ENCODE measurements around the gene PTRHD1.
"Not testable (repeated sequence)": the region's sequence is repeated elsewhere in the genome, so short reads cannot be mapped to it uniquely, and the experiment has no call there.

Gene PTRHD1

GRCh38 chr2:24819442-24820174 lies 26.4 kb upstream of the PTRHD1 start:
- Histone ChIP-seq H3K36me3 (ENCODE audit: insufficient read depth, low read length) (peaks cover 11% of the 10 kb centered on the region), H3K4me3 (ENCODE audit: low read depth in 1 of 2, low read length in 2 of 2) (no peak overlapping the region), H3K27ac (ENCODE audit: low read depth, low read length) (no peak overlapping the region), H3K9ac (ENCODE audit: low read length) (no peak overlapping the region), H3K9me3 (ENCODE audit: low read length) (no peaks in the 10 kb centered on the region), H3K27me3 (ENCODE audit: control insufficient read depth in 1 of 2, insufficient read depth in 2 of 2, low read length in 2 of 2) (no peaks in the 10 kb centered on the region), H3K4me1 (ENCODE audit: insufficient read depth, low read length) (no peaks in the 10 kb centered on the region)

- Histone ChIP-seq H3K9me3 (ENCODE audit: low read length) (no peaks in the 10 kb centered on the region), H3K27me3 (ENCODE audit: control insufficient read depth in 1 of 2, insufficient read depth in 2 of 2, low read length in 2 of 2) (no peaks in the 10 kb centered on the region), H3K4me1 (ENCODE audit: insufficient read depth, low read length) (no peaks in the 10 kb centered on the region), H3K27ac (ENCODE audit: low read depth, low read length) (no peak overlapping the region), H3K4me3 (ENCODE audit: low read depth in 1 of 2, low read length in 2 of 2) (no peak overlapping the region), H3K36me3 (ENCODE audit: insufficient read depth, low read length) (peaks cover 11% of the 10 kb centered on the region), H3K9ac (ENCODE audit: low read length) (no peak overlapping the region)
Measured at GRCh38 chr2:24818721-24819167, 25.6 kb upstream of the PTRHD1 start.

- Histone ChIP-seq H3K9ac (ENCODE audit: low read length) (no peak overlapping the region), H3K27ac (ENCODE audit: low read depth, low read length) (no peak overlapping the region), H3K4me3 (ENCODE audit: low read depth in 1 of 2, low read length in 2 of 2) (no peak overlapping the region), H3K4me1 (ENCODE audit: insufficient read depth, low read length) (no peaks in the 10 kb centered on the region), H3K9me3 (ENCODE audit: low read length) (no peaks in the 10 kb centered on the region), H3K36me3 (ENCODE audit: insufficient read depth, low read length) (peaks cover 11% of the 10 kb centered on the region), H3K27me3 (ENCODE audit: control insufficient read depth in 1 of 2, insufficient read depth in 2 of 2, low read length in 2 of 2) (no peaks in the 10 kb centered on the region)
Measured at GRCh38 chr2:24816884-24817283, 23.7 kb upstream of the PTRHD1 start.

- Histone ChIP-seq H3K27me3 (ENCODE audit: control insufficient read depth in 1 of 2, insufficient read depth in 2 of 2, low read length in 2 of 2) (no peaks in the 10 kb centered on the region), H3K9me3 (ENCODE audit: low read length) (no peaks in the 10 kb centered on the region), H3K9ac (ENCODE audit: low read length) (no peak overlapping the region), H3K4me3 (ENCODE audit: low read depth in 1 of 2, low read length in 2 of 2) (no peak overlapping the region), H3K27ac (ENCODE audit: low read depth, low read length) (no peak overlapping the region), H3K4me1 (ENCODE audit: insufficient read depth, low read length) (no peaks in the 10 kb centered on the region), H3K36me3 (ENCODE audit: insufficient read depth, low read length) (peaks cover 11% of the 10 kb centered on the region)
Measured at GRCh38 chr2:24816404-24816803, 23.2 kb upstream of the PTRHD1 start.

- Histone ChIP-seq H3K36me3 (ENCODE audit: insufficient read depth, low read length) (peaks cover 11% of the 10 kb centered on the region), H3K27me3 (ENCODE audit: control insufficient read depth in 1 of 2, insufficient read depth in 2 of 2, low read length in 2 of 2) (no peaks in the 10 kb centered on the region), H3K9ac (ENCODE audit: low read length) (no peak overlapping the region), H3K27ac (ENCODE audit: low read depth, low read length) (no peak overlapping the region), H3K9me3 (ENCODE audit: low read length) (no peaks in the 10 kb centered on the region), H3K4me1 (ENCODE audit: insufficient read depth, low read length) (no peaks in the 10 kb centered on the region), H3K4me3 (ENCODE audit: low read depth in 1 of 2, low read length in 2 of 2) (no peak overlapping the region)
Measured at GRCh38 chr2:24815171-24815570, 22.0 kb upstream of the PTRHD1 start.

- Histone ChIP-seq H3K27me3 (ENCODE audit: control insufficient read depth in 1 of 2, insufficient read depth in 2 of 2, low read length in 2 of 2) (no peaks in the 10 kb centered on the region), H3K9ac (ENCODE audit: low read length) (no peak overlapping the region), H3K4me1 (ENCODE audit: insufficient read depth, low read length) (no peaks in the 10 kb centered on the region), H3K27ac (ENCODE audit: low read depth, low read length) (no peak overlapping the region), H3K4me3 (ENCODE audit: low read depth in 1 of 2, low read length in 2 of 2) (no peak overlapping the region), H3K9me3 (ENCODE audit: low read length) (no peaks in the 10 kb centered on the region), H3K36me3 (ENCODE audit: insufficient read depth, low read length) (peaks cover 8% of the 10 kb centered on the region)
Measured at GRCh38 chr2:24814516-24814915, 21.3 kb upstream of the PTRHD1 start.

- no peak overlapping the region for H3K27ac ChIP-seq (ENCODE audit: low read depth, low read length)
- H3K36me3 ChIP-seq (ENCODE audit: insufficient read depth, low read length) = peaks cover 6% of the 10 kb centered on the region
- no peak overlapping the region for H3K9ac ChIP-seq (ENCODE audit: low read length)
- no peak overlapping the region for H3K4me3 ChIP-seq (ENCODE audit: low read depth in 1 of 2, low read length in 2 of 2)
- no peaks in the 10 kb centered on the region for H3K9me3 ChIP-seq (ENCODE audit: low read length)
- H3K27me3 ChIP-seq (ENCODE audit: control insufficient read depth in 1 of 2, insufficient read depth in 2 of 2, low read length in 2 of 2) = no peaks in the 10 kb centered on the region
- no peaks in the 10 kb centered on the region for H3K4me1 ChIP-seq (ENCODE audit: insufficient read depth, low read length)
Measured at GRCh38 chr2:24813691-24814137, 20.5 kb upstream of the PTRHD1 start.

GRCh38 chr2:24809316-24810007 lies 16.3 kb upstream of the PTRHD1 start:
- no peak overlapping the region for H3K9ac ChIP-seq (ENCODE audit: low read length)
- H3K9me3 ChIP-seq (ENCODE audit: low read length) = no peaks in the 10 kb centered on the region
- H3K4me3 ChIP-seq (ENCODE audit: low read depth in 1 of 2, low read length in 2 of 2) = no peak overlapping the region
- H3K27me3 ChIP-seq (ENCODE audit: control insufficient read depth in 1 of 2, insufficient read depth in 2 of 2, low read length in 2 of 2) = no peaks in the 10 kb centered on the region
- no peaks in the 10 kb centered on the region for H3K4me1 ChIP-seq (ENCODE audit: insufficient read depth, low read length)
- no peaks in the 10 kb centered on the region for H3K36me3 ChIP-seq (ENCODE audit: insufficient read depth, low read length)
- no peak overlapping the region for H3K27ac ChIP-seq (ENCODE audit: low read depth, low read length)

- H3K4me3 ChIP-seq (ENCODE audit: low read depth in 1 of 2, low read length in 2 of 2) = no peak overlapping the region
- no peaks in the 10 kb centered on the region for H3K27me3 ChIP-seq (ENCODE audit: control insufficient read depth in 1 of 2, insufficient read depth in 2 of 2, low read length in 2 of 2)
- H3K36me3 ChIP-seq (ENCODE audit: insufficient read depth, low read length) = no peaks in the 10 kb centered on the region
- H3K4me1 ChIP-seq (ENCODE audit: insufficient read depth, low read length) = no peaks in the 10 kb centered on the region
- H3K27ac ChIP-seq (ENCODE audit: low read depth, low read length) = no peak overlapping the region
- H3K9me3 ChIP-seq (ENCODE audit: low read length) = no peaks in the 10 kb centered on the region
- no peak overlapping the region for H3K9ac ChIP-seq (ENCODE audit: low read length)
Measured at GRCh38 chr2:24806661-24807036, 13.5 kb upstream of the PTRHD1 start.

GRCh38 chr2:24805811-24806660 lies 12.8 kb upstream of the PTRHD1 start:
- H3K4me3 ChIP-seq (ENCODE audit: low read depth in 1 of 2, low read length in 2 of 2); H3K9ac ChIP-seq (ENCODE audit: low read length); H3K9me3 ChIP-seq (ENCODE audit: low read length); H3K27ac ChIP-seq (ENCODE audit: low read depth, low read length); H3K27me3 ChIP-seq (ENCODE audit: control insufficient read depth in 1 of 2, insufficient read depth in 2 of 2, low read length in 2 of 2); H3K36me3 ChIP-seq (ENCODE audit: insufficient read depth, low read length); H3K4me1 ChIP-seq (ENCODE audit: insufficient read depth, low read length): not testable (repeated sequence)

- H3K9ac ChIP-seq (ENCODE audit: low read length) = not testable (repeated sequence)
Measured at GRCh38 chr2:24800487-24800886, 7.3 kb upstream of the PTRHD1 start.

More at GRCh38 chr2:24800487-24800886, 7.3 kb upstream of the PTRHD1 start:
- H3K4me3 ChIP-seq (ENCODE audit: low read depth in 1 of 2, low read length in 2 of 2); H3K27me3 ChIP-seq (ENCODE audit: control insufficient read depth in 1 of 2, insufficient read depth in 2 of 2, low read length in 2 of 2); H3K27ac ChIP-seq (ENCODE audit: low read depth, low read length); H3K36me3 ChIP-seq (ENCODE audit: insufficient read depth, low read length); H3K4me1 ChIP-seq (ENCODE audit: insufficient read depth, low read length); H3K9me3 ChIP-seq (ENCODE audit: low read length): not testable (repeated sequence)
